Ishikawa (cell line): ENCODE measurements around the gene TRABD2A.

Source experiments
- CEBPB ChIP-seq: IDR thresholded peaks from 2 replicates; pipeline ENCODE4 v1.6.1; 2012
- CREB1 ChIP-seq: IDR thresholded peaks from 2 replicates; pipeline ENCODE4 v1.6.1; 2012; ENCODE audit warnings: low read depth
- EGR1 ChIP-seq: IDR thresholded peaks from 2 replicates; pipeline ENCODE4 v1.6.1; 2012
- EP300 ChIP-seq: IDR thresholded peaks from 2 replicates; pipeline ENCODE4 v1.6.1; 2012; ENCODE audit warnings: borderline replicate concordance
- FOXM1 ChIP-seq: IDR thresholded peaks from 2 replicates; pipeline ENCODE4 v1.6.1; 2012; ENCODE audit warnings: low read depth, borderline replicate concordance
- NFIC ChIP-seq: IDR thresholded peaks from 2 replicates; pipeline ENCODE4 v1.6.1; 2012
- RAD21 ChIP-seq: IDR thresholded peaks from 2 replicates; pipeline ENCODE4 v1.6.1; 2012; ENCODE audit warnings: low read depth
- TAF1 ChIP-seq: IDR thresholded peaks from 2 replicates; pipeline ENCODE4 v1.6.1; 2012; ENCODE audit warnings: low read depth, mild to moderate bottlenecking
- TCF12 ChIP-seq: IDR thresholded peaks from 2 replicates; pipeline ENCODE4 v1.6.1; 2012; ENCODE audit warnings: low read depth
- TEAD4 ChIP-seq: IDR thresholded peaks from 2 replicates; pipeline ENCODE4 v1.6.1; 2012
- YY1 ChIP-seq: IDR thresholded peaks from 2 replicates; pipeline ENCODE4 v1.6.1; 2012; ENCODE audit warnings: low read depth
- ZBTB7A ChIP-seq: IDR thresholded peaks from 2 replicates; pipeline ENCODE4 v1.6.1; 2012; ENCODE audit warnings: low read depth
- TF ChIP-seq, protein P1 (sequence below): IDR thresholded peaks from 2 replicates; pipeline ENCODE4 v1.6.1; 2012
- TF ChIP-seq, protein P2 (sequence below): IDR thresholded peaks from 2 replicates; pipeline ENCODE4 v1.6.1; 2012; ENCODE audit warnings: low read depth, mild to moderate bottlenecking
- TF ChIP-seq, protein P3 (sequence below): IDR thresholded peaks from 2 replicates; pipeline ENCODE4 v1.6.1; 2012

TRABD2A gene

DNA sequence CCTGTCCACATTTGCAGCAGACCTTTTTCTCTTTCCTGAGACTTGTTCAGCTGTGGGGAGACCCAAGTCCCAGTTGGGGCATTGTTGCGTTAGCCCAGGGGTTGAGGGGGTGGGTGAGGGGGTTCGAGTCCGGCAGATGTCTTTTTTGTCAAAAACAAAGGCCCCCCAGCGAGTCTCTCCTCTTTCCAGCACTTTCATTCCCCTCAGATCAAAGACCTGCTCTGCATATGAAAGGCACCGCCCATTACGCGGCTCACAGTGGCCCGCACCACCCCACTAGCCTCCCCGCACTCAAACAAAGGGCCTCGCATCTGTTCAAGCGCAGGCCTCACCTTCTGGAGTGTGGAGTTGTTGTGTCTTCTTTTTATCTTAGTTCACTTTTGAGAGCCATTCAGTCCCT, 25.2 kb downstream of the TRABD2A start:
- TF ChIP-seq CREB1 (no peak), TAF1 (no peak), TCF12 (no peak), ZBTB7A (no peak), TEAD4 (no peak), YY1 (no peak), FOXM1 (no peak), EGR1 (no peak), RAD21 (no peak), EP300 (no peak), CEBPB (no peak)
- TF ChIP-seq, protein P1, sequence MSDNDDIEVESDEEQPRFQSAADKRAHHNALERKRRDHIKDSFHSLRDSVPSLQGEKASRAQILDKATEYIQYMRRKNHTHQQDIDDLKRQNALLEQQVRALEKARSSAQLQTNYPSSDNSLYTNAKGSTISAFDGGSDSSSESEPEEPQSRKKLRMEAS = no peak

DNA sequence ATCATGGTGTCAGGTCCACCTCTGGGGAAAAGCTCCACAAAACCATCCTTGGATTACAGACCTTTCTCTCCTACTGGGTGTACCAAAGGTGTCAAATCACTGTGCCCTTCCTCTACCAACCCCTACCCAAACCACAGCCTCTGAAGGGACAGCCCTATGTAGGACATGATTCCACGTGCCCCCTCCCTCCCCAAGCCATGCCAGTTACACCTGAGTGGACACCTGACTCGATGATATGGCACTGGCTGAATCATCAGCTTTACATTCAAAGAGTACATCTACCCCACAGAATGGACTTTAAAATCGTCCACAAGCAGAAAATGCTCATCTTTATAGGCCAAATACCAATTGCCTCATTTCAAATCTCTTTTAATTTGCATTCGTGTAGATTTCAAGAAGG, 26.0 kb downstream of the TRABD2A start:
- no peak for TF ChIP-seq FOXM1
- no peak for TF ChIP-seq YY1
- TF ChIP-seq ZBTB7A = no peak
- no peak for TF ChIP-seq CEBPB
- TF ChIP-seq CREB1 = no peak

DNA sequence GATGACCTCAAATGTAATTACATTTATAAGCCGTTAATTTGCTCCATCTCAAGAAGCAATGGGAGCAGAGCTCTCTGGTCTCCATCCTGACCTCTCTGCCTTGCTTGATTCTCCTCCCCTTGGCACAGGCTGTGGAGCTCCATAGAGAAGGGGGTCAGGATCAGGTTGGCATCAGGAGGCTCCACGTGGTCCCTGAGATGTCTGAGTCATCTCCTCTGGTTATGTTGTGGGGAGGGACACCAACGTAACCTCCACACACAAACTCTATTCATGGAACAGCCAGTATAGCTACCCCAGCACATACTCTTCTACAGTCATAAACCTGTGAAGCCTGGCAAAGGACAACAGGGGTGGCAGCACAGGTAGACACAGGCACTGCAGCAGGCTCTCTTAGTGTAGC, 29.0 kb downstream of the TRABD2A start:
- TF ChIP-seq EP300 (no peak), YY1 (no peak), CREB1 (no peak), FOXM1 (no peak), ZBTB7A (no peak), CEBPB (no peak), NFIC (no peak), TAF1 (no peak), TCF12 (no peak), EGR1 (no peak), TEAD4 (no peak)
- TF ChIP-seq, protein P2, sequence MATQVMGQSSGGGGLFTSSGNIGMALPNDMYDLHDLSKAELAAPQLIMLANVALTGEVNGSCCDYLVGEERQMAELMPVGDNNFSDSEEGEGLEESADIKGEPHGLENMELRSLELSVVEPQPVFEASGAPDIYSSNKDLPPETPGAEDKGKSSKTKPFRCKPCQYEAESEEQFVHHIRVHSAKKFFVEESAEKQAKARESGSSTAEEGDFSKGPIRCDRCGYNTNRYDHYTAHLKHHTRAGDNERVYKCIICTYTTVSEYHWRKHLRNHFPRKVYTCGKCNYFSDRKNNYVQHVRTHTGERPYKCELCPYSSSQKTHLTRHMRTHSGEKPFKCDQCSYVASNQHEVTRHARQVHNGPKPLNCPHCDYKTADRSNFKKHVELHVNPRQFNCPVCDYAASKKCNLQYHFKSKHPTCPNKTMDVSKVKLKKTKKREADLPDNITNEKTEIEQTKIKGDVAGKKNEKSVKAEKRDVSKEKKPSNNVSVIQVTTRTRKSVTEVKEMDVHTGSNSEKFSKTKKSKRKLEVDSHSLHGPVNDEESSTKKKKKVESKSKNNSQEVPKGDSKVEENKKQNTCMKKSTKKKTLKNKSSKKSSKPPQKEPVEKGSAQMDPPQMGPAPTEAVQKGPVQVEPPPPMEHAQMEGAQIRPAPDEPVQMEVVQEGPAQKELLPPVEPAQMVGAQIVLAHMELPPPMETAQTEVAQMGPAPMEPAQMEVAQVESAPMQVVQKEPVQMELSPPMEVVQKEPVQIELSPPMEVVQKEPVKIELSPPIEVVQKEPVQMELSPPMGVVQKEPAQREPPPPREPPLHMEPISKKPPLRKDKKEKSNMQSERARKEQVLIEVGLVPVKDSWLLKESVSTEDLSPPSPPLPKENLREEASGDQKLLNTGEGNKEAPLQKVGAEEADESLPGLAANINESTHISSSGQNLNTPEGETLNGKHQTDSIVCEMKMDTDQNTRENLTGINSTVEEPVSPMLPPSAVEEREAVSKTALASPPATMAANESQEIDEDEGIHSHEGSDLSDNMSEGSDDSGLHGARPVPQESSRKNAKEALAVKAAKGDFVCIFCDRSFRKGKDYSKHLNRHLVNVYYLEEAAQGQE = no peak
- TF ChIP-seq, protein P3, sequence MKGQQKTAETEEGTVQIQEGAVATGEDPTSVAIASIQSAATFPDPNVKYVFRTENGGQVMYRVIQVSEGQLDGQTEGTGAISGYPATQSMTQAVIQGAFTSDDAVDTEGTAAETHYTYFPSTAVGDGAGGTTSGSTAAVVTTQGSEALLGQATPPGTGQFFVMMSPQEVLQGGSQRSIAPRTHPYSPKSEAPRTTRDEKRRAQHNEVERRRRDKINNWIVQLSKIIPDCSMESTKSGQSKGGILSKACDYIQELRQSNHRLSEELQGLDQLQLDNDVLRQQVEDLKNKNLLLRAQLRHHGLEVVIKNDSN = no peak
- TF ChIP-seq, protein P1 = no peak

DNA sequence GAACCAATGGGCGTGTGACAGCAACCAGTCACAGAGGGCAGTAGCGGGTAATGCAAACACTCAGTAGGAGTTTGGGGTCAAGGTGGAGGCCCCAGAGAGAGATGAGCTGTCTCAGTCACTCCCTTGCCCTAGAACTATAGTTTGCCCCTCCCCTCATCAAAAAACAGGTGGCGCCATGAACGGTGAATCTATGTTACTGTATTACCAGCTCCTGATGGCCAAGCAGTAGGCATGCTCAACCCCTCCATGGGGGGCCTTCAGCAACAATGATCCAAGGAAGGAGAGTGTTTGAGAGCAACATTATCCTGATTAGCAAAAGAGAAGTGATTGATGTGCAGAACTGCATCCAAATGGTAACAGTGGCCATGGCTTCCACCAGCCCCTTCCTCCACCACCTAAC, 30.4 kb downstream of the TRABD2A start:
- TF ChIP-seq EP300 (no peak), CEBPB (no peak), TCF12 (no peak), YY1 (no peak), EGR1 (no peak), RAD21 (no peak), CREB1 (no peak), FOXM1 (no peak), TAF1 (no peak), ZBTB7A (no peak), TEAD4 (no peak), NFIC (no peak)
- TF ChIP-seq, protein P2 = no peak
- TF ChIP-seq, protein P3 = no peak
- TF ChIP-seq, protein P1 = no peak

DNA sequence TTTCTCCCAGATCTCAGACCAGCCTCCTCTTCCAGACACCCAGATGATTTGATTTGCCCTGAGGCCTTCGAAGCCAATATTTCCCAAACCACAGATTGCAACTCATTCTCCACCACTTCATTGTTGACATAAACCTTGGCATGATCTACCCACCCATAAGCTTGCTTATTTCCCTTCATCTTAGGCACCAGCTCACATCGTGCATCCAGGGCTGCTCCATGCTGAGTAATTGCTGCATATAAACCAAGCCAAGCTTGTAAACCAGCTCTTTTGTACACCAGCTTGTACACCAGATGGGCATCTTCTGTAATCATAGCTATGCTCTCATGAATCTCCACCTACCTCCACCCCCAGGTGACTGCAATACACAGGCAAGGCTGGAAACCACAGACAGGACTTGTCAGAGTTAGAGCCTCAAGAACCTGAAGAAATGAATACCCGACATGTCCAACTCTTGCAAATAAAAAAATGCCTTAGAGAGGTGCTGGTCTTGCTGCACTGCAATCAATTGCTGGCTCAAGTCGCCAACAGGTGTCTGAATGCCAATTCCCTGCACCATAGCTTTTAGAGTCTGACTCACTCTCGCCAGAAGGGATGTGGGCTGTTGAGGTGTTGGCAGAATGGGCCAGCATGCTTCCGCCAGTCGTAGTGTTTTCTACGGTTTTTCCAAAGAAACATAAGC, 31.5 kb downstream of the TRABD2A start:
- no peak for TF ChIP-seq EGR1
- TF ChIP-seq NFIC = no peak
- TF ChIP-seq TCF12 = no peak
- no peak for TF ChIP-seq EP300
- TF ChIP-seq CEBPB = no peak
- no peak for TF ChIP-seq FOXM1
- no peak for TF ChIP-seq TEAD4
- no peak for TF ChIP-seq ZBTB7A
- TF ChIP-seq TAF1 = no peak
- TF ChIP-seq, protein P3 = no peak
- no peak for TF ChIP-seq YY1
- TF ChIP-seq RAD21 = no peak
- TF ChIP-seq CREB1 = no peak
- TF ChIP-seq, protein P1 = no peak
- TF ChIP-seq, protein P2 = no peak
